ENCODE data around the gene MYH9.
"Not testable (repeated sequence)": the region's sequence is repeated elsewhere in the genome, so short reads cannot be mapped to it uniquely, and the experiment has no call there.

Gene MYH9

DNA sequence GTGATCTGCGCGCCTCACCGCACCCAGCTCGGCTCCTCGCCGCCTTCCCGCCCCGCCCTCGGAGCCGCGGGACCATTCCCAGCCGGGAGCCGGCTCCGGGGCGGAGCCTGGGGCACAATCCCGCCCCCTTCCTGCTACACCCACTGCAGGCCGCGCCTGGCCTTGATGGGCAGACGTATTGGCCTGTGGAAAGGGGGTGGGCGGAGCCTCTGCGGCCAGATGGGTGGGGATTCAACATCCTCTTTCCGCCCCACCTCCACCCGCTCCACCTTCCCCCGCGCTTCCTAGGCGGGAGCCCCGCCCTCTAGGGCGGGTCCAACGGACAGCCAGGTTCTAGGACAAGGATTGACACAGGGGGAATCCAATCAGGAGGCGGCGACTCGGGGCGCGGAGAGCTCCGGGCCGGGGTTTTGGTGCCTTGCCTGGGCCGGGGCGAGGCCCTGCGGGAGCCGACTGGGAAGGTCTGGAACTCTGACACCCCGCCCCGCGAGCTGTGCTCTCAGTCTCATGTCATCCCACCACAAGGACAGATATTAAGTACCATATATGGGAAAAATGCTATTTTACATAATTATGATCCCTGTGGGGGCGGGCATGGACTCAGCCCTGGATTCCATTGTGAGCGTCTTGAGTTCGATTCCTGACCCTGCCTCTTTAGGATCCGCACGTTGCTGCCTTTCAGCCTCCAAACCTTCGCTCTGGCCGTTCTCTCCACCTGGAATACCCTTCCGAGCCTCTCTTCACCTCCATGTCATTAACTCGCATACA is at the start of gene MYH9:
TSS of gene MYH9 (minus strand) at position 9 of the 768 bp plus-strand sequence. CDS start 38,731 bp downstream, outside the sequence.
- DNase-seq = peak; percentile 99

DNA sequence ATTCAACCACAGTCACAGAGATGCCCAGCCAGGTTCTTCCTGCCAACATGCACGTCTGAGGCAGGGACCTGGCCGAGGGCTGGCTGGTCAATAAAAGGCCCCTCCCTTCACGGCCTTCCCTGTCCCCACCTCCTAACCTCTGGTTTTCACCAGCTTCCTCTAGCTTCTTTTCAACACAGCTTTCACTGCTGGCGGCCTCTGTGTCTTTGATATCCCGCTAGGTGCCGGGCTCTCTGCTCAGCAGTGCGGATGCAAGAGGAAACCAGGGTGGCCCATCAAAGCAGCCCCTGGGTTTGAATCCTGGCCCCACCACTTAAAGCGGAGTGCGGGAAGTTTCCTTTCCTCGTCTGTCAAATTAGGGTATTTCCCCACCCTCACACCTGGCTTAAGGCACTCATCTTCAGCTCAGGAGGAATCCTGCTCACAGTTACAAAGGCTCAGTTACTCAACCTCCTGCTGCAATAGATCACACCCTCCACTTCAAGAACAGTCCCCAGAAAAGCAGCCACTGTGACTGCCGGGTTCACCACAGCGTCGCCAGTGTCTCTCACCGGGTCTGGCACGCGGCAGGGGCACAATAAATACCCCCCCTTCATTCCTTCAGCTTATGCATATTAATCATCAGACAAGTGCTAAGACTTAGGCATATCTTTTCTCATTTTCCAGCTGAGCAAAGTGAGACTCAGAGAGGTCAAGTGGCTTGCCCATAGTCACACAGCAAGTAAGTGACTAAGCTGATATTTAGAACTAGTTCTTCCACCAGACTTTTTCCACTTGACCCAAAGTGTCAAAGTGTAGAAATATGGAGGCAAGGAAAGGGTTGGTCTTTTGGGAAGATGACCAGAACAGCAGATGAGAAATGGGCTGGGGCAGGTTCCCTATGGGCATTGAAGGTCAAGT is 48.0 kb upstream of the MYH9 start:
- peak; percentile 74 for DNase-seq

DNA sequence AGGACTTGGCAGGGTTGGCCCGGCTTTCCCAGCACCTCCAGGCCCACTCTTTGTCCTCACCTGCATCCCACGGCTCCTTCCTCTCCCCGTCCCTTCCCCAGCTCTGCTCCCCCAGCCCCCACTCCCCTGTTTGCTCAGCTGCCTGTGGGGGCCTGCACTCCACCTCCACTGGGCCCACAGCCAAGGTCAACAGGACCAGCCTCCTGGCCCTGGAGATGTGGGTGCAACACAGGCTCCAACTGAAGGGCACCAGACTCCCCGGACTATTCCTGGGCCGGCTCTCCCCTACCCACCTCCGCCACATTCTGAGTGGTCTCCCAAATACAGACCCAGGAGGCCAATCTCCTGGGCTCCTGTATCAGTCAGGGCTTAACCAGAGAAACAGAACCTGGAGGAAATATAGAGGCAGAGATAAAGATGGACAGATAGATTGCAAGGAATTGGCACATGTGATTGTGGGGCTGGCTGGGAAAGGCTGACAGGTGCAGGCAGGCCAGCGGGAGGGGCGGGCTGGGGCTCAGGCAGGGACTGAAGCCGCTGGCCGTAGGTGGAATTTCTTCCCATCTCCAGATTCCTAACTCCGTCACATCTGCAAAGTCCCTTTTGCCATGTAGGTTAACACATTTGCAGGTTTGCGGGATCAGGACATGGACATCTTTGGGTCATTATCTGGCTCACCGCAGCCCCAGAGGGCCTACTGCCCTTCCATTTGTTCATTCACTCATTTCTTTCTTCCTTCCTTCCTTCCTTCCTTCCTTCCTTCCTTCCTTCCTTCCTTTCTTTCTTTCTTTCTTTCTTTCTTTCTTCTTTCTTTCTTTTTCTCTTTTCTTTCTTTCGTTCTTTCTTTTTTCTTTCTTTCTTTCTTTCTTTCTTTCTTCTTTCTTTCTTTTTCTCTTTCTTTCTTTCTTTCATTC is 45.8 kb upstream of the MYH9 start:
- no peak for DNase-seq

DNA sequence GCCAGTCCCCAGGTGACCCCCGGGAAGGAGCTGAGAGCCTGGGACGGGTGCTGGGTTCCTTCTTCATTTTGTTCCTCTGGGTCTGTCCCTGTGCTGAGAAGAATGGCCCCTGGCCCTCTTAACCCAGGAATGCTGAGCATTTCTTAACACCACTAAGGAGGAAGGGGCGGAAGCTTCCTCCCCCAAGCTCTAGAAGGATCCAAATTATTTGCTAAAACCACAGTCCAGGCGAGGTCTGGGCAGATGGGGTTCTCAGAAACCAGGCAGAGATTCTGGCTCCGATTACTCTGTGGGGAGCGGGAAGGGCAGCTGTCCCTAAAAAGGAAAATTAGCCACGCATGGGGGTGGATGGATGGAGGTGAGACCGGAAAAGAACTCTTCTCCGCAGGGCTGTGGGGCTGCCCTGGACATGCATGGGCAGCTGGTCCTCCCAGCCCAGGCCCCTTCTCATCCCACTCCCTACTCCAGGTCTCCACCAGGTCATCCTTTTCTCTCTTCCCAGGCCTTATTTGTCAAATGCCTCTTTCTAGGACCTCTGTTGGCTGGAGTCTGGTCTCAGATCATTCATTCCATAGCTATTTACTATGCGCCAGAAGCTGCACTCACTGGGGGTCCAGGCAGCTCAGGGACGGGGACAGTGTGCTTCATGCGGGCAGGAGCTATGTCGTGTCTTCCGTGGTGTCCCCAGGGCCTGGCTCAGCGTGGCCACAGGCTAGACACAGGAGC is 45.0 kb upstream of the MYH9 start:
- no peak for DNase-seq

DNA sequence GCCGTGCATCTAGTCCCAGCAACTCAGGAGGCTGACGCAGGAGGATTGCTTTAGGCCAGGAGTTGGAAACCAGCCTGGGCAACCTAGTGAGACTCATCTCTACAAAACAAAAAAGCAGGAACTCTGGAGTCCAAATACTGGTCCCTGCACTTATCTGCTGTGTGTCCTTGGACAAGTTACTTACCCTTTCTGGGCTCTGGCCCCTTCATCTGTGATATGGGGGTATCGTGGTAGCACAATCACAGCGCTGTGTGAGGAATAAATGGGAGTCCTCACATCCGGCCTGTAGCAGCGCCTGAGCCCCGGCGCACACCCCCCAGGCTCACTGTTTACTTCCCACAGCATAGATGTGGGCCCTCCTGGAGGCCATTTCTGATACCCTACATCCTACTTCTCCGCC is 44.2 kb upstream of the MYH9 start:
- no peak for DNase-seq

DNA sequence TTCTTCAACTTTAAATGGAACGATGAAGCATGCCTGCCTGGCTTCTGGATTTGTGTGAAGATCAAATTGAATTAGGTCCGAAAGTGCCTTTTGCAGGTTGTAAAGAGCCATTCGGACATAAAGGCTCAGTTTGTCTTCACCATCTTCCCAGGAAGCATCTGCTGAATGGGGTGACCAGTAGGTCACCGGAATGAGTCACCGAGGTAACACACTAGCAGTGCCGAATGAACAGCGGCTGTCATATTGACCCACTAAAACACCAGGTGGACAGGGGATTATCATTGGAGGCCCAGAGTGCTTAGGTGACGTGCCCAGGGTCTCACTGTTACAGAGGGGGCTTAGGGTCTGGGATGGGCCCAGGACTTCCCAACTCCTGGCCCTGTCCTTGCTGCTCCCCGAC is 43.1 kb upstream of the MYH9 start:
- no peak for DNase-seq

DNA sequence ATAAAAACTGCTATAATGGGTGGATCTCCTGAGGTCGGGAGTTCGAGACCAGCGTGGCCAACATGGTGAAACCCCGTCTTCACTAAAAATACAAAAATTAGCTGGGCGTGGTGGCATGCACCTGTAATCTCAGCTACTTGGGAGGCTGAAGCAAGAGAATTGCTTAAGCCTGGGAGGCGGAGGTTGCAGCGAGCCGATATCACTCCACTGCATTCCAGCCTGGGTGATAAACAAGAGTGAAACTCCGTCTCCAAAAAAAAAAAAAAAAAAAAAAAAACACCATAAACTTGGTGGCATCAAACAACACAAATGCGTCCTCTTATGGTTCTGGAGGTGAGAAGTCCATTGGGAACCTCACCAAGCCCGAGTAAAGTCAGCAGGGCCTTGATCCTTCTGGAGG is 40.2 kb upstream of the MYH9 start:
- DNase-seq = not testable (repeated sequence)

DNA sequence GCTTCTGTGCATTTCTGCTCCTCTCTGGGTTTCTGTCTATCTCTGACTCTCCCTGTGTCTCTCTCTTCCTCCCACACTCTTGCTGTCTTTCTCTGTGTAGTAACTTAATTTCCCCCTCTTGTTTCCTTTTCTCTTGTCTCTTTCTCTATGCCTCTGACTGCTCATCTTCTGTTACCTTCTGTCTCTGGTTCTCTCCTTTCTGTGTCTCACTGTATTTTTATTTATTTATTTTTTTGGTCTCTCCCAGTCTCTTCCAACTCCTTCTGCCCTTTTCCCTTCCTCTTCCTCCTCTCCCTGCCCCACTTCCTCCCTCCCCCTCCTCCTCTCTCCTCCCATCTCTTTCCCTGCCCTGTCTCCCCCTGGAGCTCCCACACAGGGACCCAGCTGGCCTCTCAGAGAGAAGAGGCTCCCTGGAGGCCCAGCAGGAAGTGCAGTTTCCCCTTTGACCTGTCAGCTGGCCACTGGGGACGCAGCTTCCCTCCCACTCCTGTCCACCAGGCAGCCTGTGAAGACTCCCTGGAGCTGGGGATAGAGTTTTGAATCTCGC is 38.3 kb upstream of the MYH9 start:
- no peak for DNase-seq

DNA sequence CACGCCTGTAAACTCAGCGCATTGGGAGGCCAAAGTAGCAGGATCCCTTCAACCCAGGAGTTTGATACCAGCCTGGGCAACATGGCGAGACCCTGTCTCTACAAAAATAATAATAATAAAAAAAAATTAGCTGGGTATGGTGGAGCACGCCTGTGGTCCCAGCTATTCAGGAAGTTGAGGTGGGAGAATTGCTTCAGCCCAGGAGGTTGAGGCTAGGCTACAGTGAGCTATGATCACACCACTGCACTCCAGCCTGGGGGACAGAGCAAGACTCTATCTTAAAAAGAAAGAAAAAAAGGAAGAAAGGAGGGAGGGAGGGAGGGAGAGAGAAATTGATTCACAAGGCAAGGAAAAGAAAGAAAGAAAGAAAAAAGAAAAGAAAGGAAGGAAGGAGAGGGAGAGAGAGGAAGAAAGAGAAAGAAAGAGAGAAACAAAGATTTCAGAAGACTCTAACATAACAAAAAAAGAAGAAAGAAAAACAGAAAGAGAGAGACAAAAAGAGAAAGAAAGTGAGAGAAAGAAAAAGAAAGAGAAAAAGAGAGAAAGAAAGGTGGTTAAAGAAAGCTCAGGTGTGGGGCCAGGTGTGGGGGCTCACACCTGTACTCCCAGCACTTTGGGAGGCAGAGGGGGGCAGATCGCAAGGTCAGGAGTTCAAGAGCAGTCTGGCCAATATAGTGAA is 37.3 kb upstream of the MYH9 start:
- no peak for DNase-seq

DNA sequence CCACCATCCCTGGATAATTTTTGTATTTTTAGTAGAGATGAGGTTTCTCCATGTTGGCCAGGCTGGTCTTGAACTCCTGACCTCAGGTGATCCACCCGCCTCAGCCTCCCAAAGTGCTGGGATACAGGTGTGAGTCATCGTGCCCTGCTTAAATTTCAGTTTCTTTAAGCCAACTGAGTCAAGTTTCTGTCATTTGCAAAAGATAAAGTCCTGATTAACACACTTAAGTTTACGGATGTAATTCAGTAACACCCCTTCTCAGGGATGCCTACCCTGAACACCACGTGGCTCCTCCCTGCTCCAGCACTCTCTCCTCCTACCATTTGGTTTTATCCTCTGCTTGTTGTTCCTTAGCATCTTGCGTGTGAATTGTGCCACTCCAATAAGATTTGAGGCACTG is 36.7 kb upstream of the MYH9 start:
- DNase-seq = not testable (repeated sequence)

DNA sequence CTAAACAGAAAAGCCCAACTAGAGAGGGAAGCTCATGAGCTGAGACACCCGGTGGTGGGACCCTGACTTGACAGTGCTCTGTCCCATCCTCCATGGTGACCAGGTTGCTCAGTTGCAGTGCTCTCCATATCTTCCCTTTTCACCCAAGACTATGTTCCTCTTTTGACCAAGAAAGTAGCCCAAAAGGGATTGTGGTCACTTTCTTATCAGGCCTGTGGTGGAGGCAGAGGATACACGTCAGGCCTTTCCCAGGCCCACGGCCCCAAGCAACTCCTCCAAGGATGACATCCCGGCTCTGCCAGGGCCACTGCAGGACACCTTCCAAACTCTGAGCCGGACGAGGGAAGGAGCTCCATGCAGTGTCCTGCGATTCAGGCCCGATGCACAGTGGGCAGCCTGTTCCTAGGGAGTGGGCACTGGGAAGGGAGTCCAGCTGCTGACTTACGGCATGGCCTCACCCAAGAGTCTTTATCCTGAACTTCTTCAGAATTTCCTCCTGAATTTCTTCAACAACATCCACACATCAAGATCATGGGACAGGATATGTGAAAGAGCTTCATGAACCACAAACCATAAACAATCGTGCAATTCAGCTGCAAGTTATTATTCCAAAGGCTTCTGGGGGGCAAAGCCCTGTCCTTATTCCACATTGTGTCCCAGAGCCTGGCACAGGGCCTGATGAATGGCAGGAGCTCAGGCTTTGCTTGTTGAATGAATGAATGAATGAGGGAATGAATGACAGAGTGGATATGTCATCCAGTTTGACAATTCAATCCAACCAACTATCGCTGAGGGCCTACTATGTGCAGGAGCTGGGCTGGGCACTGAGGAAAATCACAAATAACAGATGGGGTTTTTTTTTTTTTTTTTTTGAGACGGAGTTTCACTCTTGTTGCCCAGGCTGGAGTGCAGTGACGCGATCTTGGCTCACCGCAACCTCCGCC is 36.0 kb upstream of the MYH9 start:
- DNase-seq = no peak

DNA sequence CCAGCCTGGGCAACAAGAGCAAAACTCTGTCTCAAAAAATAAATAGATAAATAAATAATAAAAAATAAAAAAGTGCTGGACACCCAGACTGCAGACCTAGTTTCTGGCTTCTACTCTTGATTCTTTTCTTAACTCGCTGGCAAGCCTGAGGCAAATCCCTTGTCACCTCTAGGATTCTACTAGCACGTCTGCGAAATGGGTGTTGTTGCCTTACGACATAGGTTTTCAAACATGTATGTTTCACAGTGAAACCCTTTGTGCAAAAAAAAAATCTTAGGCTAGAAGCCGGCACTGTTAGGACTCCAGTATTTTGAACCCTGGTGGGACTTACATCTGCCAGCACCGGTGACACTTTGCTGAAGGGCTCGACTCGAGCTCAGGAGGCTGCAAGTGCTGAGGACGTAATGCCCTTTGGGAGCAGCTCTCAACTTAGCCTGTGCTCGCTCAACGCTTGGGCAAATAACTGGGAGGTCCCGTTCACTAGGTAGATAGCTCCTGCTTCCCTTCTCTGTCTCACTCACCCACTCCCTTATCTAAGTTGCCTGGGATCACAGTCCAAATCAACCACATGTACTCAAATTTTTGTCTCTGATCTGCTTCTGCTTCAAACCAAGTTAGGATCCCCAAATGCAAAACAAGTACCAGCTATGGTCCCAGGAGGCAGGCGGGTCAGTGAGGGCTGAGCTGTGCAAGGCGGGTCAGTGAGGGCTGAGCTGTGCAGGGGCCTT is 34.7 kb upstream of the MYH9 start:
- no peak for DNase-seq

DNA sequence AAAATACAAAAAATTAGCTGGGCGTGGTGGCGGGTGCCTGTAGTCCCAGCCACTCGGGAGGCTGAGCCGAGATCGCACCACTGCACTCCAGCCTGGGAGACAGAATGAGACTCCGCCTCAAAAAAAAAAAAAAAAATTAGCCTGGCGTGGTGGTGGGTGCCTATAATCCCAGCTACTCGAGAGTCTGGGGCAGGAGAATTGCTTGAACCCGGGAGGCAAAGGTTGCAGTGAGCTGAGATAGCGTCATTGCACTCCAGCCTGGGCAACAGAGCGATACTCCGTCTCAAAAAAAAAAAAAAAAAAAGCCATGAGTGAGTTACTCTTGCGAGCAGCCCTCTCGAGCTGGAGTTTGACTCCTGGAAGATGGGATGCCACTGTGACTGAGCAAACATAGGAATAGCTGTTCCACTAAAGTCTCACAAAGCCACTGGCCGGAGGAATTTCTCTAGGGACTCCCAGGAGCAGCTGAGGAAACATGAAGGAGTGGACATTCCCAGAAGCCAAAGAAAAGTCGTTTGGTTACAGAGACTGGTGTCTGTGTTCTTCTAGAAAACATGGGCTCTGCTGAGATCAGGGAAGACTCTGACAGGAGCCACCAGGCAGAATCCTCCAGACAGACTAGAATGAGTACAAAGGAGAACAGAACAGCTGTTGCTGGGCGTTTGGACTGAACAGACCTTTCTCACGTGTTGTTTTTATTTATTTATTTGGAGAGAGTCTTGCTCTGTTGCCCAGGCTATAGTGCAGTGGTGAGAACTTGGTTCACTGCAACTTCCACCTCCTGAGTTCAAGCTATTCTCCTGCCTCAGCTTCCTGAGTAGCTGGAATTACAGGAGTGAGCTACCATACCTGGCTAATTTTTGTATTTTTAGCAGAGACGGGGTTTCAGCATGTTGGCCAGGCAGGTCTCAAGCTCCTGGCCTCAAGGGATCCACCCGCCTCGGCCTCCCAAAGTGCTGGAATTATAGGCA is 32.4 kb upstream of the MYH9 start:
- DNase-seq = no peak

DNA sequence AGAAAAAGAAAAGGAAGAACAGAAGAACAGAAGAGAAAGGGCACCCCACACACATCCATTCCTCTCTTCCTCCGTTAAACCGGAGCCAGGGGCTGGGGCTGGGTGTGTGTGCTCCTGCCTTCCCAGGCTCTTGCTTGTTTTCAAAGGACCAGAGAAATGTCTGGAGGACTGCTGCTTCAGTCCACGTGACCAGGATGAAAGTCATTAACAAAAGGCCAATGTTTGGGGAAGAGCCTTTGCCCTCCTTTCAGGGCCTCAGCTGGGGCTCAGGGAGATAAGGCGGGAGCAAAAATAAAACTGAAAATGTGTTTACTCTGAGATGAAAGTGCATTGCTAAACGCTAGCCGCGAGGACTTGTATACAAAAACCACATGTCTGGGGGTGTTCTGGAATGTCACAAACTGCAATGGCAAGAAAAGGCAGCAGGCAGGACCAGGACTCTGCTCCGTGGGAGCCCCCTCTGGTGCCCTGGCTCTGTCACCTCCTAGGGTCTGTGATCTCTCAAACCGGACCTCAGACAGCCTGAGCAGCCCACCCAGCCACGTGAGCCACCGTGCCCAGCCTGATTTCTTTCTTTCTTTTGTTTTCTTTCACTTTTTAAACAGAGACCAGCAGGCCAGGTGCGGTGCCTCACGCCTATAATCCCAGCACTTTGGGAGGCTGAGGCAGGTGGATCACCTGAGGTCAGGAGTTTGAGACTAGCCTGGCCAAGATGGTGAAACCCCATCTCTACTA is 31.6 kb upstream of the MYH9 start:
- DNase-seq = no peak

DNA sequence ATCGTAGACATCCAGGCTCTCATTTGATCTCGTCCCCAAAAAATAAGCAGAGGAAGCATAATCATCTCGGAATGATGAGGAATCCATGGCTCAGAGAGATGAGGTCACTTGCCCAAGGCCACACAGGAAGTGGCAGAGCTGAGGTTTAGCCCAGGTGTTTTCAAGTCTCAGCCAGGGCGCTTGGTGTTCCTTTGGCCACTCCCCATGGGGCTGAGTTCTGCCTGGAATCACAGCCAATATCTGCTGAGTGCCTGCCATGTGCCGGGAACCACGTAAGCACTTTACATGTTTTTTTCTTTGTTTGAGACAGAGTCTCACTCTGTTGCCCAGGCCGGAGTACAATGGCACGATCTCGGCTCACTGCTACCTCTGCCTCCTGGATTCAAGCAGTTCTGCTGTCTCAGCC is 29.5 kb upstream of the MYH9 start:
- no peak for DNase-seq

DNA sequence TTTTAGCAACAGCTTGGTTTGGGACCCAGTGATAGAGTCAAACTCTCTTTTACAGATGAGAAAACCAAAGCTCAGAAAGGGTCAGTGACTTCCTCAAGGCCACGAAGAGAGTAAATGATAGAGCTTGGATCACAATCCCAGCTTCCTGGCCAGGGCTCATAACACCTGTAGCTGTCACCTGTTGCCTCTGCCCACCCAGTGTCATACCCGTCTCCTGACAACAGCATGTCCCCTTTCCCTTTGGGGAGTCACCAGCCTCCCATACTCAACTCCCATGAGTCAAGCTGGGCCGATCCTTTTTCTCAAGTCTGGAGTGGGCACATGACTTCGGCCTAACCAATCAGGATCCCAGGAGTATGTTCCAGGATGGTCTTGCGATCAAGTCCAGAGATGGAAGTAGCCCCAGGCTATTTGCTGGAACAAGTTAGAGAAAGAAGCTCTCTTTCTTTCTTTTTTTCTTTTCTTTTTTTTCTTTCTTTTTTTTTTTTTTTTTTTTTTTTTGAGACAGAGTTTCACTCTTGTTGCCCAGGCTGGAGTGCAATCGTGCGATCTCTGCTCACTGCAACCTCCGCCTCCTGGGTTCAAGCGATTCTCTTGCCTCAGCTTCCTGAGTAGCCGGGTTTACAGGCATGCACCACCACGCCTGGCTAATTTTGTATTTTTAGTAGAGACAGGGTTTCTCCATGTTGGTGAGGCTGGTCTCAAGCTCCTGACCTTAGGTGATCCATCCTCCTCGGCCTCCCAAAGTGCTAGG is 27.8 kb upstream of the MYH9 start:
- no peak for DNase-seq

All from activated T-cell treated with anti-CD3 and anti-CD28 coated beads, Interleukin-2, amount 50 U/mL, for 1 hour (primary cell).